ENCODE results near the gene RBPJ.

DNA sequence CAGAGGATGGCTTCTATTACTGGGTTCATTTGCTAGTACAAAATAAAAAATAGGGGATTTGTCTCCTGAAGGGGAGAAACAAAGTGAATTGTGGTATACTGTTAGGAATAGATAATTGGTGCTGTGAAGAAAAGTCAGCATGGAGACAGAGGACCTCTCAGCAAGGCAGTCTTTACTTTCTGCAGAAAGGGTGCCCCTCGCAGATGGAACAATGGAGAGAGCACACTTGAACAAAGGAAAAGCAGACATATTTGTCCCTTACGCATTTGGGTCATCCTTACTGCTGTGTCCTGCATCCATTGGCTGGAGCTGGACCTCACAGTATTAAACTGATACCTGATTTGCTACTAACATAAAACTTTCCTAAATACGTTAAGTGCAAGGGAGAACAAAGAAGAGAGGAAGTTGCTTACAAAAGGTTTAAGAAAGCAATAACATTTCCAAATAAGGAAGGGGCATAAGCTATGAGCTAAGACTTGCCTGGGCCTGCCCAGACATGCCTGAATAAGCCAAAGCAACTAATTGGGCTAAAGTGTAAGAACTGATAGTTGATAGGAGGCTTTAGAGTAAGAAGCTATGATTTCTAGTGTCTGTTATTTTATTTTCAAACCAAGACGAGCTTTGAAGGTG lies 85.6 kb downstream of the RBPJ start:
- TF ChIP-seq POLR2A (IDR thresholded peaks at IDR 0.05) (no peak), CTCF (IDR thresholded peaks at IDR 0.05) (no peak)
